ENCODE results near the gene CIB1.

- TF ChIP-seq CTCF (IDR thresholded peaks at IDR 0.05) (no peak), POLR2A (IDR thresholded peaks at IDR 0.05) (no peak)
Measured at GRCh38 chr15:90194655-90195054, 39.1 kb downstream of the CIB1 start.

Measured in uterus (tissue), 2 donors.